Skeletal muscle satellite cell (primary cell): ENCODE measurements around the gene TNFSF13B.
"Not testable (repeated sequence)": the region's sequence is repeated elsewhere in the genome, so short reads cannot be mapped to it uniquely, and the experiment has no call there.

Experiments used
- H3K27me3 ChIP-seq: 2 replicates; pipeline ENCODE4 v1.7.0; 2013; ENCODE audit warnings: low read length; ENCODE audit not compliant: control insufficient read depth, insufficient read depth
- H3K36me3 ChIP-seq: 2 replicates; pipeline ENCODE4 v1.7.0; 2013; ENCODE audit warnings: mild to moderate bottlenecking, control low read depth, low read length; ENCODE audit not compliant: insufficient read depth
- H3K4me1 ChIP-seq: 2 replicates; pipeline ENCODE4 v1.7.0; 2013; ENCODE audit warnings: low read length; ENCODE audit not compliant: control insufficient read depth, insufficient read depth
- H3K4me2 ChIP-seq: 2 replicates; pipeline ENCODE4 v1.7.0; 2013; ENCODE audit warnings: mild to moderate bottlenecking, low read length
- H3K4me3 ChIP-seq: 2 replicates; pipeline ENCODE4 v1.7.0; 2013; ENCODE audit warnings: low read length
- H3K9ac ChIP-seq: 2 replicates; pipeline ENCODE4 v1.7.0; 2013; ENCODE audit warnings: mild to moderate bottlenecking, low read depth, low read length, moderate library complexity
- H3K9me3 ChIP-seq: replicated peaks from 2 replicates; pipeline ENCODE4 v1.7.0; 2013; ENCODE audit warnings: mild to moderate bottlenecking, control low read depth, low read length

Gene TNFSF13B

GRCh38 chr13:108283110-108283509 lies 13.6 kb downstream of the TNFSF13B start:
- H3K9me3 ChIP-seq, result no peaks in the 10 kb centered on the region
- no peaks in the 10 kb centered on the region for H3K36me3 ChIP-seq
- no peaks in the 10 kb centered on the region for H3K27me3 ChIP-seq
- H3K9ac ChIP-seq, result no peak overlapping the region
- H3K4me3 ChIP-seq, result no peak overlapping the region
- H3K4me1 ChIP-seq, result no peaks in the 10 kb centered on the region
- H3K4me2 ChIP-seq, result no peak overlapping the region

GRCh38 chr13:108288741-108289140 lies 19.2 kb downstream of the TNFSF13B start:
- no peak overlapping the region for H3K9ac ChIP-seq
- no peak overlapping the region for H3K4me2 ChIP-seq
- no peaks in the 10 kb centered on the region for H3K27me3 ChIP-seq
- no peaks in the 10 kb centered on the region for H3K36me3 ChIP-seq
- no peak overlapping the region for H3K4me3 ChIP-seq
- no peaks in the 10 kb centered on the region for H3K4me1 ChIP-seq
- no peaks in the 10 kb centered on the region for H3K9me3 ChIP-seq

- H3K27me3 ChIP-seq, result no peaks in the 10 kb centered on the region
- H3K4me1 ChIP-seq, result no peaks in the 10 kb centered on the region
- no peak overlapping the region for H3K4me2 ChIP-seq
- no peaks in the 10 kb centered on the region for H3K36me3 ChIP-seq
- H3K9me3 ChIP-seq, result no peaks in the 10 kb centered on the region
- H3K9ac ChIP-seq, result no peak overlapping the region
- no peak overlapping the region for H3K4me3 ChIP-seq
Measured at GRCh38 chr13:108289819-108290218, 20.3 kb downstream of the TNFSF13B start.

- Histone ChIP-seq H3K9me3 (no peaks in the 10 kb centered on the region), H3K4me3 (no peak overlapping the region), H3K36me3 (no peaks in the 10 kb centered on the region), H3K4me2 (no peak overlapping the region), H3K27me3 (no peaks in the 10 kb centered on the region), H3K9ac (no peak overlapping the region), H3K4me1 (no peaks in the 10 kb centered on the region)
Measured at GRCh38 chr13:108297114-108297513, 27.6 kb downstream of the TNFSF13B start.

GRCh38 chr13:108302279-108302678 lies 32.8 kb downstream of the TNFSF13B start:
- no peak overlapping the region for H3K9ac ChIP-seq
- H3K9me3 ChIP-seq, result no peaks in the 10 kb centered on the region
- H3K4me3 ChIP-seq, result no peak overlapping the region
- H3K4me1 ChIP-seq, result no peaks in the 10 kb centered on the region
- no peak overlapping the region for H3K4me2 ChIP-seq
- H3K36me3 ChIP-seq, result no peaks in the 10 kb centered on the region
- H3K27me3 ChIP-seq, result no peaks in the 10 kb centered on the region

GRCh38 chr13:108304170-108305016 lies 34.9 kb downstream of the TNFSF13B start:
- no peak overlapping the region for H3K4me3 ChIP-seq
- H3K4me2 ChIP-seq, result no peak overlapping the region
- H3K36me3 ChIP-seq, result no peaks in the 10 kb centered on the region
- H3K27me3 ChIP-seq, result no peaks in the 10 kb centered on the region
- H3K9me3 ChIP-seq, result no peaks in the 10 kb centered on the region
- no peaks in the 10 kb centered on the region for H3K4me1 ChIP-seq
- no peak overlapping the region for H3K9ac ChIP-seq

- H3K4me1 ChIP-seq, result no peaks in the 10 kb centered on the region
- no peaks in the 10 kb centered on the region for H3K36me3 ChIP-seq
- no peak overlapping the region for H3K4me3 ChIP-seq
- no peak overlapping the region for H3K9ac ChIP-seq
- H3K27me3 ChIP-seq, result no peaks in the 10 kb centered on the region
- H3K9me3 ChIP-seq, result no peaks in the 10 kb centered on the region
- H3K4me2 ChIP-seq, result no peak overlapping the region
Measured at GRCh38 chr13:108305655-108306054, 36.1 kb downstream of the TNFSF13B start.

GRCh38 chr13:108306860-108307259 lies 37.3 kb downstream of the TNFSF13B start:
- Histone ChIP-seq H3K4me3 (no peak overlapping the region), H3K4me1 (no peaks in the 10 kb centered on the region), H3K9ac (no peak overlapping the region), H3K36me3 (no peaks in the 10 kb centered on the region), H3K27me3 (no peaks in the 10 kb centered on the region), H3K9me3 (no peaks in the 10 kb centered on the region), H3K4me2 (no peak overlapping the region)

GRCh38 chr13:108311596-108311995 lies 42.1 kb downstream of the TNFSF13B start:
- H3K4me2 ChIP-seq, H3K9ac ChIP-seq, H3K9me3 ChIP-seq, H3K36me3 ChIP-seq, H3K4me1 ChIP-seq, H3K4me3 ChIP-seq, H3K27me3 ChIP-seq: not testable (repeated sequence)

GRCh38 chr13:108313382-108313781 lies 43.9 kb downstream of the TNFSF13B start:
- Histone ChIP-seq H3K4me1 (no peaks in the 10 kb centered on the region), H3K9ac (no peak overlapping the region), H3K9me3 (no peaks in the 10 kb centered on the region), H3K27me3 (no peaks in the 10 kb centered on the region), H3K36me3 (no peaks in the 10 kb centered on the region), H3K4me3 (no peak overlapping the region), H3K4me2 (no peak overlapping the region)

- H3K4me2 ChIP-seq, result no peak overlapping the region
- no peak overlapping the region for H3K9ac ChIP-seq
- H3K4me1 ChIP-seq, result no peaks in the 10 kb centered on the region
- H3K9me3 ChIP-seq, result no peaks in the 10 kb centered on the region
- no peaks in the 10 kb centered on the region for H3K27me3 ChIP-seq
- H3K4me3 ChIP-seq, result no peak overlapping the region
- H3K36me3 ChIP-seq, result no peaks in the 10 kb centered on the region
Measured at GRCh38 chr13:108315273-108315672, 45.8 kb downstream of the TNFSF13B start.

GRCh38 chr13:108315991-108316390 lies 46.5 kb downstream of the TNFSF13B start:
- H3K9ac ChIP-seq, result no peak overlapping the region
- no peak overlapping the region for H3K4me2 ChIP-seq
- no peak overlapping the region for H3K4me3 ChIP-seq
- H3K4me1 ChIP-seq, result no peaks in the 10 kb centered on the region
- H3K27me3 ChIP-seq, result no peaks in the 10 kb centered on the region
- no peaks in the 10 kb centered on the region for H3K36me3 ChIP-seq
- H3K9me3 ChIP-seq, result no peaks in the 10 kb centered on the region
